ENCODE data around the gene KRT36. TPM values are rescaled to one million over a fixed set of nuclear protein-coding genes. Genes with fewer than 3 reads are reported as not detected.

Gene KRT36
- total RNA-seq, 1 experiment from 2014 or later = not detected

DNA sequence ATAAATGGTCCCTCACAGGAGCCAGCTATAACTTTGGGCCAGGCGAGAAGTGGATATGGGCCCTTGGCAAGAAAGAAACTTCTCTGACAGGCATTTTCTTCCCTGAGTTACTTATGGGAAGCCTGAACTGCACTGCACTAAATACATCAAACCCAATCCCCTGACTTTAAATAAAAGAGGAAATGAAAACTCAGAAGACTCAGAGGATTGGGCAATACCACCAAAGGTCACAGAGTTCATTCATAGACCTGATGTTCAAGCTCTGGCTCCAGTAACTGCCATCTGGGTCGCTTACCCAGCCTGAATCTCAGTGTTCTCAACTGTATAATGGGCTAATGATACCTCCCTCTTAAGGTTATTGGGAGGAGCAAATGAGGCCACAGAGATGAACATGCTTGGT, 9.6 kb downstream of the KRT36 start:
- no peak overlapping the region for H2AFZ ChIP-seq (ENCODE audit: low read length)
- H3K4me2 ChIP-seq (ENCODE audit: low read length) = no peak overlapping the region
- no peaks in the 10 kb centered on the region for H3K9me2 ChIP-seq (replicated peaks; ENCODE audit: low read length)
- no peaks in the 10 kb centered on the region for H4K20me1 ChIP-seq (ENCODE audit: low read length)
- POLR2A ChIA-PET (ENCODE audit: unreplicated experiment) = no interaction called here
- CTCF ChIA-PET = no interaction called here
- H3F3A ChIP-seq (ENCODE audit: low read length, unreplicated experiment) = no peaks in the 10 kb centered on the region
- DNase-seq = no peak
- no TSS peak for BruUV-seq (replicated peaks)
- H3K27ac ChIP-seq (ENCODE audit: low read length) = no peak overlapping the region
- intact Hi-C loops (cut with micrococcal nuclease) = no loop called here
- no peak overlapping the region for H3K4me3 ChIP-seq (ENCODE audit: low read length)
- no peaks in the 10 kb centered on the region for H3K36me3 ChIP-seq (ENCODE audit: low read depth, low read length)
- TF ChIP-seq, protein P1, sequence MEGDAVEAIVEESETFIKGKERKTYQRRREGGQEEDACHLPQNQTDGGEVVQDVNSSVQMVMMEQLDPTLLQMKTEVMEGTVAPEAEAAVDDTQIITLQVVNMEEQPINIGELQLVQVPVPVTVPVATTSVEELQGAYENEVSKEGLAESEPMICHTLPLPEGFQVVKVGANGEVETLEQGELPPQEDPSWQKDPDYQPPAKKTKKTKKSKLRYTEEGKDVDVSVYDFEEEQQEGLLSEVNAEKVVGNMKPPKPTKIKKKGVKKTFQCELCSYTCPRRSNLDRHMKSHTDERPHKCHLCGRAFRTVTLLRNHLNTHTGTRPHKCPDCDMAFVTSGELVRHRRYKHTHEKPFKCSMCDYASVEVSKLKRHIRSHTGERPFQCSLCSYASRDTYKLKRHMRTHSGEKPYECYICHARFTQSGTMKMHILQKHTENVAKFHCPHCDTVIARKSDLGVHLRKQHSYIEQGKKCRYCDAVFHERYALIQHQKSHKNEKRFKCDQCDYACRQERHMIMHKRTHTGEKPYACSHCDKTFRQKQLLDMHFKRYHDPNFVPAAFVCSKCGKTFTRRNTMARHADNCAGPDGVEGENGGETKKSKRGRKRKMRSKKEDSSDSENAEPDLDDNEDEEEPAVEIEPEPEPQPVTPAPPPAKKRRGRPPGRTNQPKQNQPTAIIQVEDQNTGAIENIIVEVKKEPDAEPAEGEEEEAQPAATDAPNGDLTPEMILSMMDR (conservative IDR thresholded peaks at IDR 0.05; ENCODE audit: low read depth, low read length) = no peak
- TF ChIP-seq EZH2phosphoT487 (IDR thresholded peaks at IDR 0.05; ENCODE audit: borderline replicate concordance, low read length) (no peak), EZH2 (IDR thresholded peaks at IDR 0.05; ENCODE audit: low read length, unreplicated experiment) (no peak)
- H3K4me1 ChIP-seq (ENCODE audit: insufficient read depth, low read length) = peaks cover 6% of the 10 kb centered on the region; the same call in 1 of the 2 replicates
- no peaks in the 10 kb centered on the region for H3K27me3 ChIP-seq (ENCODE audit: low read length)
- H3K9me3 ChIP-seq (ENCODE audit: low read length) = no peaks in the 10 kb centered on the region
- H3K9ac ChIP-seq (ENCODE audit: low read length) = no peak overlapping the region
- H3K79me2 ChIP-seq (ENCODE audit: low read length) = no peaks in the 10 kb centered on the region
- ATAC-seq = no peak

DNA sequence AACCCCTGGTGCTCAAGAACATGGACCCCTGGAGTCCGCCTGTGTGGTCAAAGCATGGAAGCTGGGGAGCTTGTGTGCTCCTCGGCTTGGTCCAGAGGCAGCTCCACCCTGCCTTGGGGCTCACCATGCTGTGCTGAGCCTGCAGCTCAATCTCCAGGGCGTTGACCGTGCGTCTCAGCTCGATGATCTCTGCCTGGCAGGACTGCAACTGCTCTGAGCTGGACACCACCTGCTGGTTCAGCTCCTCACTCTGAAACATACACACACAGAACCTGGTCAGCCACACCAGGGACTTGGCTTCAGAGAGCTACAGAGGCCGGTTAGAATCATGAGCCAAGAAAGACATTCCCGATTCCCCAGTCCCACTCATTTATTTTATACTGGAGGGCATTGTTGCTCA, 11.5 kb downstream of the KRT36 start:
- no peaks in the 10 kb centered on the region for H3K9me3 ChIP-seq (ENCODE audit: low read length)
- no peak for DNase-seq
- no peaks in the 10 kb centered on the region for H4K20me1 ChIP-seq (ENCODE audit: low read length)
- no peak for ATAC-seq
- no peak overlapping the region for H3K4me2 ChIP-seq (ENCODE audit: low read length)
- intact Hi-C loops (cut with micrococcal nuclease) = no loop called here
- TF ChIP-seq, protein P1 (conservative IDR thresholded peaks at IDR 0.05; ENCODE audit: low read depth, low read length) = no peak
- TF ChIP-seq EZH2 (IDR thresholded peaks at IDR 0.05; ENCODE audit: low read length, unreplicated experiment) (no peak), EZH2phosphoT487 (IDR thresholded peaks at IDR 0.05; ENCODE audit: borderline replicate concordance, low read length) (no peak)
- H3K79me2 ChIP-seq (ENCODE audit: low read length) = no peaks in the 10 kb centered on the region
- ChIA-PET POLR2A (ENCODE audit: unreplicated experiment) (no interaction called here), CTCF (interaction anchor here (0.6 kb wide), 1 partner anchor 68 kb away, joined by 3 read pairs; no protein-coding TSS in a partner anchor)
- H3K4me1 ChIP-seq (ENCODE audit: insufficient read depth, low read length) = no peaks in the 10 kb centered on the region
- no peaks in the 10 kb centered on the region for H3K9me2 ChIP-seq (replicated peaks; ENCODE audit: low read length)
- no TSS peak for BruUV-seq (replicated peaks)
- H3K36me3 ChIP-seq (ENCODE audit: low read depth, low read length) = no peaks in the 10 kb centered on the region
- no peak overlapping the region for H3K9ac ChIP-seq (ENCODE audit: low read length)
- H3K27ac ChIP-seq (ENCODE audit: low read length) = no peak overlapping the region
- no peaks in the 10 kb centered on the region for H3F3A ChIP-seq (ENCODE audit: low read length, unreplicated experiment)
- no peak overlapping the region for H3K4me3 ChIP-seq (ENCODE audit: low read length)
- no peak overlapping the region for H2AFZ ChIP-seq (ENCODE audit: low read length)
- H3K27me3 ChIP-seq (ENCODE audit: low read length) = no peaks in the 10 kb centered on the region

DNA sequence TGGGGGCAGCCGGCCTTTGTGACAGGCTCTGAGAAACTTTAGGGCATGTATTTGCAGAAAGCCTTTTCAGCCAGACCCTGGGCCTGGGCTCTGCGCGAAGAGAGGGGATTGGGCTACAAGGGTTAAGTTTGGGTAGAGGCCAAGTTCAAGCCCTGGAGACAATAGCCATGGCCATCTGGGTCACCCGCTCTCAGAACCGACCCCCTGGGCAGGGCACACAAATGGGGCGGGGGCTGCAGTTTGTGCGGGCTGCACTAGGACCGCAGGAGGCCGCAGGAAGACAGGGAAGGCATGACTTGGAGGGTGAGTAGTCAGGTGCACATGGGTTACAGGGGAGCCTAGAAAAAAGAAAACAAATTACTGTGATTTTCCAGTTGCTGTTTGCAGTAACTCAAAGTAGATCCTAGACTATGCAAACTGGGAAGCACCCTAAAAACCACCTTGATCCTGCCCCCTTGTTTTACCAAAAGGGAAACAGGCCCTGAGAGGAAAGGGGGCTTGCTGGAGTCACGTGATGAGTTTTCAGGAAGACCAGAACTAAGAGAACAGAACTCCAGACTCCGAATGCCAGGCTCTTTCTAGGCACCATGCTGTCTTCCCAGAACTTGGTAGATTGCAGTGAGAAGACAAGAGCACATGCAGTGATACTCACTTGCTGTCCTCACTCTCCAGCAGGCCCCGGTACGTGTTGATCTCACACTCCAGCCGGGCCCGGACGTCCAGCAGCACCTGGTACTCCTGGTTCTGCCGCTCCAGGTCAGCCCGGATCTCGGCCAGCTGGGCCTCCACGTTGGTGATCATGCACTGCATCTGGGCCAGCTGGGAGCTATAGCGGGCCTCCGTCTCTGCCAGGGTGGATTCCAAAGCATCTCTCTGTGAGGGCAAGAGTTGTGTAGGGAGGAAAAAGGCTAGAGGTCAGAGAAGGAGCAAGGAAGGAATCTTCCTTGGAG, 12.6 kb downstream of the KRT36 start:
- no peak for ATAC-seq
- Histone ChIP-seq H3K9ac (ENCODE audit: low read length) (no peak overlapping the region), H3K4me1 (ENCODE audit: insufficient read depth, low read length) (no peaks in the 10 kb centered on the region), H2AFZ (ENCODE audit: low read length) (no peak overlapping the region), H3K27ac (ENCODE audit: low read length) (no peak overlapping the region), H4K20me1 (ENCODE audit: low read length) (no peaks in the 10 kb centered on the region), H3K79me2 (ENCODE audit: low read length) (no peaks in the 10 kb centered on the region), H3K36me3 (ENCODE audit: low read depth, low read length) (no peaks in the 10 kb centered on the region), H3K27me3 (ENCODE audit: low read length) (no peaks in the 10 kb centered on the region), H3K9me2 (replicated peaks; ENCODE audit: low read length) (no peaks in the 10 kb centered on the region), H3K4me3 (ENCODE audit: low read length) (no peak overlapping the region), H3K9me3 (ENCODE audit: low read length) (no peaks in the 10 kb centered on the region), H3K4me2 (ENCODE audit: low read length) (no peak overlapping the region), H3F3A (ENCODE audit: low read length, unreplicated experiment) (no peaks in the 10 kb centered on the region)
- BruUV-seq (replicated peaks) = no TSS peak
- intact Hi-C loops (cut with micrococcal nuclease) = no loop called here
- DNase-seq = no peak
- TF ChIP-seq EZH2phosphoT487 (IDR thresholded peaks at IDR 0.05; ENCODE audit: borderline replicate concordance, low read length) (no peak), EZH2 (IDR thresholded peaks at IDR 0.05; ENCODE audit: low read length, unreplicated experiment) (no peak)
- TF ChIP-seq, protein P1 (conservative IDR thresholded peaks at IDR 0.05; ENCODE audit: low read depth, low read length) = no peak
- ChIA-PET CTCF (no interaction called here), POLR2A (ENCODE audit: unreplicated experiment) (no interaction called here)
